SU-DHL-6 (cell line): Measurements from ENCODE around the gene MTG1.
"Not testable (repeated sequence)": the region's sequence is repeated elsewhere in the genome, so short reads cannot be mapped to it uniquely, and the experiment has no call there.

ENCODE experiments used
- H2AFZ ChIP-seq: fragments of 200-600 bp; sonication (generic); 2 replicates; pipeline ENCODE4 v1.6.1; 2014; ENCODE audit warnings: low read depth, mild to moderate bottlenecking, moderate library complexity, mixed read lengths, antibody characterized with exemption, low read length; ENCODE audit not compliant: severe bottlenecking
- H3F3A ChIP-seq: fragments of 200-600 bp; shearing (Covaris generic); 2 replicates; pipeline ENCODE4 v1.6.0; 2016; ENCODE audit warnings: antibody characterized with exemption, mild to moderate bottlenecking; ENCODE audit not compliant: insufficient read depth
- H3K27ac ChIP-seq: fragments of 200-600 bp; sonication (generic); 2 replicates; pipeline ENCODE4 v1.5.1; 2016; ENCODE audit warnings: low read depth, mild to moderate bottlenecking, low read length, moderate library complexity, mixed read lengths
- H3K27me3 ChIP-seq: fragments of 200-600 bp; sonication (generic), shearing (Covaris generic); 2 replicates; pipeline ENCODE4 v1.6.0; 2014; ENCODE audit warnings: mild to moderate bottlenecking, low read length
- H3K36me3 ChIP-seq: fragments of 200-600 bp; sonication (generic); 2 replicates; pipeline ENCODE4 v1.6.1; 2014; ENCODE audit warnings: mild to moderate bottlenecking, low read length, mixed read lengths
- H3K4me2 ChIP-seq: fragments of 300-600, 200-600 bp; shearing (Covaris generic), sonication (generic); 2 replicates; pipeline ENCODE4 v1.6.0; 2014; ENCODE audit warnings: low read length, low read depth, mild to moderate bottlenecking; ENCODE audit not compliant: poor library complexity, severe bottlenecking
- H3K4me3 ChIP-seq: fragments of 200-600 bp; sonication (generic); 2 replicates; pipeline ENCODE4 v1.5.1; 2014; ENCODE audit warnings: antibody characterized with exemption, low read length, mild to moderate bottlenecking, mixed read lengths; ENCODE audit not compliant: insufficient read depth, poor library complexity, severe bottlenecking
- H3K79me2 ChIP-seq: fragments of 200-600 bp; sonication (generic); 2 replicates; pipeline ENCODE4 v1.6.1; 2014; ENCODE audit warnings: mild to moderate bottlenecking, low read length, moderate library complexity; ENCODE audit not compliant: insufficient read depth
- H3K9ac ChIP-seq: fragments of 200-600 bp; sonication (generic); 2 replicates; pipeline ENCODE4 v1.7.0; 2014; ENCODE audit warnings: mild to moderate bottlenecking, low read length
- H3K9me2 ChIP-seq: fragments of 200-600 bp; sonication (generic); replicated peaks from 2 replicates; pipeline ENCODE4 v1.6.1; 2014; ENCODE audit warnings: low read length; ENCODE audit not compliant: insufficient read depth
- H3K9me3 ChIP-seq: fragments of 200-600 bp; sonication (generic); 2 replicates; pipeline ENCODE4 v1.6.1; 2014; ENCODE audit warnings: low read length, mixed read lengths; ENCODE audit not compliant: insufficient read depth
- H4K20me1 ChIP-seq: fragments of 200-600 bp; sonication (generic); 2 replicates; pipeline ENCODE4 v1.6.1; 2014; ENCODE audit warnings: low read depth, mild to moderate bottlenecking, antibody characterized with exemption, low read length, moderate library complexity, mixed read lengths
- EZH2phosphoT487 ChIP-seq: fragments of 200-600 bp; sonication (generic), shearing (Covaris generic); conservative IDR thresholded peaks from 2 replicates; pipeline ENCODE4 v1.6.1; 2018; ENCODE audit warnings: mild to moderate bottlenecking, antibody characterized with exemption, low read length, moderate library complexity, mixed read lengths
- TF ChIP-seq, protein P1 (sequence below): fragments of 200-600 bp; sonication (generic); IDR thresholded peaks from one replicate; pipeline ENCODE4 v1.5.1; 2017; ENCODE audit warnings: antibody characterized with exemption, mild to moderate bottlenecking, low read length, moderate library complexity; ENCODE audit not compliant: insufficient read depth, poor library complexity, severe bottlenecking

The MTG1 gene

DNA sequence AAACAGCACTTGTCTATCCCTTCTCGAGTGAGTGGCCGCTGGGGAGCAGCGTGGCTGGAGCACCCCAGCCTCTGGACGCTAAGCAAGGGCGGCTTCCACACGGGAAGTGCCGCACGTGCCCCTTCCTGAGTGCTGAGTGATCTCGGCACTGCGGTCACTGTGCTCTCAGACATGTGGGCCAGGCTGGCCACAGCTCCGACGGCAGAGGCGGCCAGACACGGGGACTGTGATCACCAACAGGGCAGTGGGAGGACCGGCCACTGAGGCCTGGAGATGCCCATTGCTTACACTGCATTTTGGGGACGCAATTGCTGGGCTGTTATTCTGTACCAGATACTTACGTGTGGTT lies 27.9 kb upstream of the MTG1 start:
- Histone ChIP-seq H3K9ac (no peak overlapping the region), H3K9me2 (no peaks in the 10 kb centered on the region), H3K36me3 (no peaks in the 10 kb centered on the region), H3K9me3 (no peaks in the 10 kb centered on the region), H4K20me1 (no peaks in the 10 kb centered on the region), H3K27me3 (no peaks in the 10 kb centered on the region), H3K4me3 (no peak overlapping the region), H3F3A (no peaks in the 10 kb centered on the region), H2AFZ (no peak overlapping the region), H3K4me2 (no peak overlapping the region), H3K79me2 (no peaks in the 10 kb centered on the region), H3K27ac (no peak overlapping the region)
- TF ChIP-seq, protein P1, sequence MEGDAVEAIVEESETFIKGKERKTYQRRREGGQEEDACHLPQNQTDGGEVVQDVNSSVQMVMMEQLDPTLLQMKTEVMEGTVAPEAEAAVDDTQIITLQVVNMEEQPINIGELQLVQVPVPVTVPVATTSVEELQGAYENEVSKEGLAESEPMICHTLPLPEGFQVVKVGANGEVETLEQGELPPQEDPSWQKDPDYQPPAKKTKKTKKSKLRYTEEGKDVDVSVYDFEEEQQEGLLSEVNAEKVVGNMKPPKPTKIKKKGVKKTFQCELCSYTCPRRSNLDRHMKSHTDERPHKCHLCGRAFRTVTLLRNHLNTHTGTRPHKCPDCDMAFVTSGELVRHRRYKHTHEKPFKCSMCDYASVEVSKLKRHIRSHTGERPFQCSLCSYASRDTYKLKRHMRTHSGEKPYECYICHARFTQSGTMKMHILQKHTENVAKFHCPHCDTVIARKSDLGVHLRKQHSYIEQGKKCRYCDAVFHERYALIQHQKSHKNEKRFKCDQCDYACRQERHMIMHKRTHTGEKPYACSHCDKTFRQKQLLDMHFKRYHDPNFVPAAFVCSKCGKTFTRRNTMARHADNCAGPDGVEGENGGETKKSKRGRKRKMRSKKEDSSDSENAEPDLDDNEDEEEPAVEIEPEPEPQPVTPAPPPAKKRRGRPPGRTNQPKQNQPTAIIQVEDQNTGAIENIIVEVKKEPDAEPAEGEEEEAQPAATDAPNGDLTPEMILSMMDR = no peak
- TF ChIP-seq EZH2phosphoT487 = no peak

DNA sequence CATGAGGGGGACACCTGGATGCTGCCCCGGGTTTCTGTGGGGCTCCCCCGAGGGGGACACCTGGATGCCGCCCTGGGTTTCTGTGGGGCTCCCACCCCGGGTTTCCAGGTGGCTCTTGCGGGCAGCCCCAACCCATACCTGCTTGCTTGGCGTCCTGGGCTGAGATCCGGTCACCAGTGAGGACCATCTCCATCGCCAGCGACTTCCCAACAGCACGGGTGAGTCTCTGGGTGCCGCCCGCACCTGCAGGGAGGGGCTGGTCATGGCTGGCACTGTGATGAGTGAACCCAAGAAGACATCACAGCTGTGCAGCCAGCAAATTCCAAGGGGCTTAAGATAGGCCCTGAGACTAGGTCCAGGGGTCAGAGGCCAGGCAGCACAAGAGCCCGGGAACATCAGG lies 27.2 kb upstream of the MTG1 start:
- Histone ChIP-seq H2AFZ (no peak overlapping the region), H3F3A (no peaks in the 10 kb centered on the region), H3K9me2 (no peaks in the 10 kb centered on the region), H3K9me3 (no peaks in the 10 kb centered on the region), H3K9ac (no peak overlapping the region), H3K4me2 (no peak overlapping the region), H3K27me3 (no peaks in the 10 kb centered on the region), H3K27ac (no peak overlapping the region), H4K20me1 (no peaks in the 10 kb centered on the region), H3K36me3 (no peaks in the 10 kb centered on the region), H3K4me3 (no peak overlapping the region), H3K79me2 (no peaks in the 10 kb centered on the region)
- TF ChIP-seq, protein P1 = no peak
- no peak for TF ChIP-seq EZH2phosphoT487

DNA sequence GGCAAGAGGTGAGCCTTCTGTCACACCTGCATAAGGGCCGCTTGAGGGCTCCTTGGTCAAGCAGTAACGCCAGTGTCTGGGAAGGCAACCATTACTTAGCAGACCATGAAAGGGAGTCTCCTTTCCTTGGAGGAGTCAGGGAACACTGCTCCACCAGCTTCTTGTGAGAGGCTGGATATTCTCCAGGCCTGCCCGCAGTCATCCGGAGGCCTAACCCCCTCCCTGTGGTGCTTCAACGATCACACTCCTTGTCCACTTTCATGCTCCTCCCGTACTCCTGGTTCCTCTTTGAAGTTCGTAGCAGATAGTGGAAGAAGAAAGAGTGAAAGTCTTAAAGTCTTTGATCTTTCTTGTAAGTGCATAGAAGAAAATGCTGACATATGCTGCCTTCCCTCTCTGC lies 26.5 kb upstream of the MTG1 start:
- H3K27me3 ChIP-seq, H3K36me3 ChIP-seq, H3K9me2 ChIP-seq, H3K9me3 ChIP-seq, H3K27ac ChIP-seq, H3K9ac ChIP-seq, H3K4me3 ChIP-seq, H3K4me2 ChIP-seq, H3K79me2 ChIP-seq, H4K20me1 ChIP-seq, H2AFZ ChIP-seq, H3F3A ChIP-seq: not testable (repeated sequence)

DNA sequence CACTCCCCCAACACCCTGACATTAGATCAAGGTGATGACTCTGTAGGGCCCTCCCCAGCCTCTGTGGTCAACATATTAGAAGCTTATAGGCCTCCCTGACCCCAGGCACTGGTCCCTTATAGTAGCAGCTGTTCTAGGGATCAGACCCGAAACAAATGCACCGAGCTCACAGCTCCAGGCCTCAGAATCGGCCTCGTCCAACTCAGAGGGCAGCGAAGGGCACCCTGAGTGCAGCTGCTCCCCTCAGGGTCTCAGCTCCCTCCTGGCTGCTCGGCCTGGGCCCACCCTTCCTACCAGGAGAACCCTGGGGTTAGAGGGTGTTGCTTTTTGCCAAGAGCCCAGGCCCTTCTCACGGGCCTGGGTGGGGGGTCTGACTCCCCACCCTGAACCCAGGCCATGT lies 25.8 kb upstream of the MTG1 start:
- Histone ChIP-seq H4K20me1 (no peaks in the 10 kb centered on the region), H3K27ac (no peak overlapping the region), H3F3A (no peaks in the 10 kb centered on the region), H3K4me2 (no peak overlapping the region), H3K9me3 (no peaks in the 10 kb centered on the region), H3K27me3 (no peaks in the 10 kb centered on the region), H3K9me2 (no peaks in the 10 kb centered on the region), H3K4me3 (no peak overlapping the region), H2AFZ (no peak overlapping the region), H3K79me2 (no peaks in the 10 kb centered on the region), H3K9ac (no peak overlapping the region), H3K36me3 (no peaks in the 10 kb centered on the region)
- no peak for TF ChIP-seq EZH2phosphoT487
- TF ChIP-seq, protein P1 = no peak
